ENCODE measurements around the gene AQP2. TPM values are rescaled to one million over a fixed set of nuclear protein-coding genes. Genes with fewer than 3 reads are reported as not detected.

Gene AQP2
- total RNA-seq, 1 experiment from 2014 or later: not detected

- no TSS peak for BruUV-seq (replicated peaks)
- no peak overlapping the region for H3K9ac ChIP-seq (ENCODE audit: low read length)
- H2AFZ ChIP-seq (ENCODE audit: low read depth, low read length, poor library complexity, severe bottlenecking): no peak overlapping the region
- no peaks in the 10 kb centered on the region for H3K9me2 ChIP-seq (ENCODE audit: insufficient read depth)
- no peak overlapping the region for H3K27ac ChIP-seq (ENCODE audit: low read depth, low read length)
- DNase-seq (ENCODE audit: low read depth, low spot score) (no peak), ATAC-seq (no peak)
- H3K4me2 ChIP-seq (ENCODE audit: low read length): no peak overlapping the region
- no peaks in the 10 kb centered on the region for H4K20me1 ChIP-seq (ENCODE audit: insufficient read depth)
- H3K79me2 ChIP-seq (ENCODE audit: insufficient read depth, low read length): no peaks in the 10 kb centered on the region
- no peaks in the 10 kb centered on the region for H3K4me1 ChIP-seq (ENCODE audit: control insufficient read depth in 1 of 2, insufficient read depth in 2 of 2, low read length in 2 of 2)
- intact Hi-C loops (cut with micrococcal nuclease): no loop called here
- no peak for TF ChIP-seq TCF7L2 (IDR thresholded peaks at IDR 0.05; ENCODE audit: borderline replicate concordance, extremely low read depth, insufficient read depth, insufficient read length)
- TF ChIP-seq FOSL1 (IDR thresholded peaks at IDR 0.05; ENCODE audit: low read depth): no peak
- no peak for TF ChIP-seq EZH2 (IDR thresholded peaks at IDR 0.05)
- no peak for TF ChIP-seq SP1 (IDR thresholded peaks at IDR 0.05; ENCODE audit: low read depth)
- no peak for TF ChIP-seq POLR2A (IDR thresholded peaks at IDR 0.05; ENCODE audit: borderline replicate concordance, extremely low read depth, insufficient read depth, insufficient read length)
- no peak for TF ChIP-seq ZFX (IDR thresholded peaks at IDR 0.05)
- ChIA-PET POLR2A (no interaction called here), CTCF (no interaction called here), RAD21 (ENCODE audit: low non-redundant PET in 1 of 2, low total read pairs in 2 of 2, uncharacterized antibody in 2 of 2, unreplicated experiment in 2 of 2) (no interaction called here)
- H3K4me3 ChIP-seq (replicated peaks in 1 of 2; ENCODE audit: low read depth in 1 of 2, low read length in 2 of 2): no peak overlapping the region
- H3K27me3 ChIP-seq (ENCODE audit: insufficient read depth, low read length): no peaks in the 10 kb centered on the region
- no peaks in the 10 kb centered on the region for H3K9me3 ChIP-seq (ENCODE audit: control insufficient read depth in 1 of 2, insufficient read depth in 1 of 2, low read depth in 1 of 2, low read length in 2 of 2)
- no peaks in the 10 kb centered on the region for H3K36me3 ChIP-seq (ENCODE audit: control insufficient read depth in 1 of 2, insufficient read depth in 2 of 2, low read length in 2 of 2)
Observed at GRCh38 chr12:49952391-49953055, 2.0 kb downstream of the AQP2 start.

GRCh38 chr12:49953151-49953550 is 2.6 kb downstream of the AQP2 start:
- H4K20me1 ChIP-seq (ENCODE audit: insufficient read depth): no peaks in the 10 kb centered on the region
- no peak overlapping the region for H2AFZ ChIP-seq (ENCODE audit: low read depth, low read length, poor library complexity, severe bottlenecking)
- no peaks in the 10 kb centered on the region for H3K36me3 ChIP-seq (ENCODE audit: control insufficient read depth in 1 of 2, insufficient read depth in 2 of 2, low read length in 2 of 2)
- no peaks in the 10 kb centered on the region for H3K9me3 ChIP-seq (ENCODE audit: control insufficient read depth in 1 of 2, insufficient read depth in 1 of 2, low read depth in 1 of 2, low read length in 2 of 2)
- ChIA-PET RAD21 (ENCODE audit: low non-redundant PET in 1 of 2, low total read pairs in 2 of 2, uncharacterized antibody in 2 of 2, unreplicated experiment in 2 of 2) (no interaction called here), CTCF (interaction anchor here (3.0 kb wide), 1 partner anchor 8 kb away, joined by 13 read pairs; no protein-coding TSS in a partner anchor), POLR2A (no interaction called here)
- BruUV-seq (replicated peaks): no TSS peak
- H3K27ac ChIP-seq (ENCODE audit: low read depth, low read length): no peak overlapping the region
- H3K4me3 ChIP-seq (replicated peaks in 1 of 2; ENCODE audit: low read depth in 1 of 2, low read length in 2 of 2): no peak overlapping the region
- H3K79me2 ChIP-seq (ENCODE audit: insufficient read depth, low read length): no peaks in the 10 kb centered on the region
- H3K9me2 ChIP-seq (ENCODE audit: insufficient read depth): no peaks in the 10 kb centered on the region
- no peak overlapping the region for H3K9ac ChIP-seq (ENCODE audit: low read length)
- intact Hi-C loops (cut with micrococcal nuclease): no loop called here
- H3K4me1 ChIP-seq (ENCODE audit: control insufficient read depth in 1 of 2, insufficient read depth in 2 of 2, low read length in 2 of 2): no peaks in the 10 kb centered on the region
- no peaks in the 10 kb centered on the region for H3K27me3 ChIP-seq (ENCODE audit: insufficient read depth, low read length)
- ATAC-seq (no peak), DNase-seq (ENCODE audit: low read depth, low spot score) (no peak)
- no peak for TF ChIP-seq CTCF (IDR thresholded peaks at IDR 0.05 in 2 of 3, conservative IDR thresholded peaks at IDR 0.05 in 1 of 3; ENCODE audit: borderline replicate concordance in 1 of 3, insufficient read depth in 1 of 3, low read depth in 2 of 3, low read length in 2 of 3)
- no peak for TF ChIP-seq SP1 (IDR thresholded peaks at IDR 0.05; ENCODE audit: low read depth)
- TF ChIP-seq EGR1 (IDR thresholded peaks at IDR 0.05; ENCODE audit: low read depth): no peak
- no peak for TF ChIP-seq ELF1 (IDR thresholded peaks at IDR 0.05; ENCODE audit: borderline replicate concordance, low read depth)
- TF ChIP-seq ZBTB33 (IDR thresholded peaks at IDR 0.05; ENCODE audit: extremely low read depth, insufficient replicate concordance, low read length): no peak
- no peak for TF ChIP-seq RAD21 (IDR thresholded peaks at IDR 0.05; ENCODE audit: low read depth)
- TF ChIP-seq JUND (IDR thresholded peaks at IDR 0.05): no peak
- TF ChIP-seq MAX (IDR thresholded peaks at IDR 0.05): no peak
- TF ChIP-seq FOSL1 (IDR thresholded peaks at IDR 0.05; ENCODE audit: low read depth): no peak
- TF ChIP-seq ZNF274 (IDR thresholded peaks at IDR 0.05; ENCODE audit: low read depth, low read length): no peak
- TF ChIP-seq ZFX (IDR thresholded peaks at IDR 0.05): no peak
- no peak overlapping the region for H3K4me2 ChIP-seq (ENCODE audit: low read length)

All from HCT116 (cell line).